HG02884 (cell line): ENCODE data around the gene FN3KRP.

ENCODE experiments used
- ATAC-seq: cut with Tn5 transposase; IDR thresholded peaks from one replicate; pipeline ENCODE4 v1.9.1; 2021; ENCODE audit warnings: mild to moderate bottlenecking, moderate library complexity; ENCODE audit not compliant: unreplicated experiment

Gene FN3KRP

GRCh38 chr17:82687375-82687861, 29.1 kb upstream of the FN3KRP start:
- no peak for ATAC-seq

- ATAC-seq: no peak
These were observed 28.6 kb upstream of the FN3KRP start for GRCh38 chr17:82687871-82688270.

GRCh38 chr17:82689077-82689476, 27.4 kb upstream of the FN3KRP start:
- ATAC-seq: no peak

GRCh38 chr17:82690786-82691489, 25.6 kb upstream of the FN3KRP start:
- ATAC-seq: no peak

GRCh38 chr17:82691714-82692113, 24.8 kb upstream of the FN3KRP start:
- ATAC-seq: no peak

- no peak for ATAC-seq
These were observed 24.2 kb upstream of the FN3KRP start for GRCh38 chr17:82692268-82692667.

- no peak for ATAC-seq
These were observed 23.2 kb upstream of the FN3KRP start for GRCh38 chr17:82693168-82693867.

- no peak for ATAC-seq
These were observed 21.9 kb upstream of the FN3KRP start for GRCh38 chr17:82694647-82695046.

- no peak for ATAC-seq
These were observed 20.2 kb upstream of the FN3KRP start for GRCh38 chr17:82696259-82696658.

GRCh38 chr17:82696916-82697807, 19.3 kb upstream of the FN3KRP start:
- ATAC-seq: no peak

GRCh38 chr17:82697808-82698064, 18.8 kb upstream of the FN3KRP start:
- ATAC-seq: no peak

- peak; percentile 96 for ATAC-seq
These were observed 18.2 kb upstream of the FN3KRP start, which contains the start of gene RAB40B for GRCh38 chr17:82698065-82698973. RAB40B (minus strand) TSS chr17:82698698; CDS start chr17:82698596, 102 bp downstream.

- no peak for ATAC-seq
These were observed 17.5 kb upstream of the FN3KRP start for GRCh38 chr17:82698974-82699442.

- no peak for ATAC-seq
These were observed 17.0 kb upstream of the FN3KRP start for GRCh38 chr17:82699551-82699950.

- no peak for ATAC-seq
These were observed 14.1 kb upstream of the FN3KRP start for GRCh38 chr17:82702231-82702927.

GRCh38 chr17:82703036-82703745, 13.3 kb upstream of the FN3KRP start:
- ATAC-seq: no peak

- no peak for ATAC-seq
These were observed 12.3 kb upstream of the FN3KRP start for GRCh38 chr17:82703935-82704865.

GRCh38 chr17:82704886-82705285, 11.6 kb upstream of the FN3KRP start:
- ATAC-seq: no peak
